CD14-positive monocyte (primary cell): ENCODE data around the gene STRIP1. TPM values are rescaled to one million over a fixed set of nuclear protein-coding genes. Genes with fewer than 3 reads are reported as not detected.

Source experiments
- DNase-seq, 3 donors: peaks; one replicate each; pipeline ENCODE4 v3.0.0-alpha.2; 2011 to 2022
- H2AFZ ChIP-seq: 2 replicates; pipeline ENCODE4 v1.6.0; 2012; ENCODE audit warnings: mild to moderate bottlenecking, low read depth, low read length, inconsistent platforms; ENCODE audit not compliant: insufficient read depth, poor library complexity, severe bottlenecking
- H3K27ac ChIP-seq, 2 donors: 1 replicate in 1 of 2; 2 replicates in 1 of 2; pipeline ENCODE4 v1.5.1; 2012 to 2013; ENCODE audit warnings: low read length in 2 of 2, control low read depth in 1 of 2, inconsistent platforms in 1 of 2, low read depth in 1 of 2, mild to moderate bottlenecking in 1 of 2
- H3K27me3 ChIP-seq, 2 donors: one replicate each; pipeline versions ENCODE4 v1.6.0 to v1.6.1; 2011 to 2013; ENCODE audit warnings: low read length in 2 of 2; ENCODE audit not compliant: control insufficient read depth in 2 of 2, insufficient read depth in 2 of 2
- H3K36me3 ChIP-seq, 2 donors: replicated peaks in 1 of 2; 1 replicate in 1 of 2; 2 replicates in 1 of 2; pipeline versions ENCODE4 v1.5.1 to v1.6.1; 2012 to 2013; ENCODE audit warnings: low read length in 2 of 2, control low read depth in 1 of 2, inconsistent platforms in 1 of 2, mild to moderate bottlenecking in 1 of 2; ENCODE audit not compliant: insufficient read depth in 2 of 2, control insufficient read depth in 1 of 2
- H3K4me1 ChIP-seq, 2 donors: 1 replicate in 1 of 2; 2 replicates in 1 of 2; pipeline versions ENCODE4 v1.5.1 to v1.6.1; 2012 to 2013; ENCODE audit warnings: low read length in 2 of 2, control low read depth in 1 of 2, inconsistent platforms in 1 of 2, mild to moderate bottlenecking in 1 of 2, moderate library complexity in 1 of 2; ENCODE audit not compliant: insufficient read depth in 2 of 2, control insufficient read depth in 1 of 2
- H3K4me2 ChIP-seq: replicated peaks from 2 replicates; pipeline ENCODE3; 2012; ENCODE audit warnings: low read length, moderate library complexity, mild to moderate bottlenecking; ENCODE audit not compliant: poor library complexity, severe bottlenecking; ENCODE audit errors: extremely low read depth
- H3K4me3 ChIP-seq, 3 experiments: fragments of 200-600 bp in 1 of 3; sonication (generic) in 1 of 3; replicated peaks in 1 of 3; 1 replicate in 2 of 3; 2 replicates in 1 of 3; pipeline ENCODE4 v1.5.1; 2011 to 2013; ENCODE audit warnings: low read length in 3 of 3, mild to moderate bottlenecking in 3 of 3, control low read depth in 2 of 3, low read depth in 2 of 3, inconsistent platforms in 1 of 3, moderate library complexity in 1 of 3
- H3K79me2 ChIP-seq: 2 replicates; pipeline ENCODE4 v1.6.0; 2012; ENCODE audit warnings: mild to moderate bottlenecking, control low read depth, inconsistent platforms, low read length, moderate library complexity; ENCODE audit not compliant: insufficient read depth
- H3K9ac ChIP-seq: 2 replicates; pipeline ENCODE4 v1.6.0; 2017; ENCODE audit warnings: low read length, mild to moderate bottlenecking; ENCODE audit not compliant: insufficient read depth, poor library complexity, severe bottlenecking
- H3K9me3 ChIP-seq, 2 donors: replicated peaks in 1 of 2; 1 replicate in 1 of 2; 2 replicates in 1 of 2; pipeline versions ENCODE4 v1.5.1 to v1.6.1; 2012 to 2013; ENCODE audit warnings: low read length in 2 of 2, control low read depth in 1 of 2; ENCODE audit not compliant: control insufficient read depth in 1 of 2, insufficient read depth in 1 of 2
- H4K20me1 ChIP-seq: 2 replicates; pipeline ENCODE4 v1.6.0; 2012; ENCODE audit warnings: mild to moderate bottlenecking, low read length, control low read depth, moderate library complexity; ENCODE audit not compliant: insufficient read depth
- H3K27ac Mint-ChIP-seq, 7 donors: one replicate each; pipeline ENCODE4 v1.8.0; 2020; ENCODE audit warnings: mild to moderate bottlenecking in 7 of 7, mixed read lengths in 7 of 7, moderate library complexity in 6 of 7, inconsistent platforms in 2 of 7
- H3K27me3 Mint-ChIP-seq, 3 donors: one replicate each; pipeline ENCODE4 v1.8.0; 2021 to 2022; ENCODE audit warnings: low read depth in 3 of 3, mild to moderate bottlenecking in 3 of 3, mixed read lengths in 3 of 3, moderate library complexity in 3 of 3, inconsistent platforms in 1 of 3
- H3K36me3 Mint-ChIP-seq, 2 donors: one replicate each; pipeline ENCODE4 v1.8.0; 2020; ENCODE audit warnings: mixed read lengths in 2 of 2, inconsistent platforms in 1 of 2, mild to moderate bottlenecking in 1 of 2
- H3K4me1 Mint-ChIP-seq: one replicate; pipeline ENCODE4 v1.8.0; 2020; ENCODE audit warnings: mild to moderate bottlenecking, mixed read lengths
- H3K4me3 Mint-ChIP-seq, 2 donors: one replicate each; pipeline ENCODE4 v1.8.0; 2020; ENCODE audit warnings: mild to moderate bottlenecking in 2 of 2, mixed read lengths in 2 of 2, moderate library complexity in 1 of 2
- H3K9me3 Mint-ChIP-seq, 7 donors: one replicate each; pipeline ENCODE4 v1.8.0; 2020 to 2022; ENCODE audit warnings: mixed read lengths in 7 of 7, mild to moderate bottlenecking in 6 of 7, moderate library complexity in 6 of 7, inconsistent platforms in 2 of 7
- WGBS: methylation state at CpG from one replicate; pipeline ENCODE4 v1.1.5; 2013; ENCODE audit warnings: missing lambda C conversion rate; ENCODE audit not compliant: insufficient coverage; 5-methylcytosine and 5-hydroxymethylcytosine counted together
- intact Hi-C, 2 donors: fragments of 100-400 bp; cut with micrococcal nuclease; formaldehyde crosslinking; loops; one replicate each; pipeline versions ENCODE4 v1.15.0 to v1.15.1; 2023
- polyA plus RNA-seq, 3 donors: library from polyadenylated mRNA; depleted of rRNA in 1 of 3; unstranded in 2 of 3; stranded (reverse) in 1 of 3; fragments of 300-500 nt in 2 of 3; fragments of >200 nt in 1 of 3; fragmentation: Illumina TruSeq in 2 of 3; gene quantifications; 1 replicate in 2 of 3; 2 replicates in 1 of 3; pipeline ENCODE4 v1.2.3, GENCODE V29; 2012 to 2021
- TF ChIP-seq, protein P1 (sequence below): fragments of 200-600 bp; IDR thresholded peaks from one replicate; pipeline ENCODE4 v1.8.0; 2022; ENCODE audit warnings: antibody characterized with exemption, mild to moderate bottlenecking

Gene STRIP1
- polyA plus RNA-seq, 3 donors: 8.9 to 33.6 (median 11.0) TPM

DNA sequence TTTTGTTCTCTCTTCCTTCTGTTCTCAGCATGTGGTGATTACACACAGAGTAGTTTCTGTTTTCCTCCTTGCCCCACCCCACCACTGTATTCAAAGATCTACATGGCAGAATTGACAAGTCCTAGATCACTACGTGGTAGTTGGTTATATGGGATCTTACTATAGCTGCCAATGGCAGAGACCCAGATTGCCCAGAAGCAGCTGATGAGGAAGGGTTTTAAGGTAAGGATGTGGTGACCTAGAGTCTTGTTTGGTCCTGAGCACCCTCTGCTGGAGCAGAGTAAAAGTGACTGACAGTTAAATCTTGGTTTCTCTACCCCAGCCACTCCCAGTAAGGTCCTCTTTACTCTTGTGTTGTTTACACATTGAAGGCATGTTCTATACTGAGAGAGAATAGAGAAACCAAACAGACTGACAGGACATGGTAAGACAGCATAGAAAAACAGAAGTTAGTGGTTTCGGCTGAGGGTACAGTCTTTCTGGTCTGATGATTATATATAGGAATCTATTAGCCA is 22.8 kb upstream of the STRIP1 start:
- TF ChIP-seq, protein P1, sequence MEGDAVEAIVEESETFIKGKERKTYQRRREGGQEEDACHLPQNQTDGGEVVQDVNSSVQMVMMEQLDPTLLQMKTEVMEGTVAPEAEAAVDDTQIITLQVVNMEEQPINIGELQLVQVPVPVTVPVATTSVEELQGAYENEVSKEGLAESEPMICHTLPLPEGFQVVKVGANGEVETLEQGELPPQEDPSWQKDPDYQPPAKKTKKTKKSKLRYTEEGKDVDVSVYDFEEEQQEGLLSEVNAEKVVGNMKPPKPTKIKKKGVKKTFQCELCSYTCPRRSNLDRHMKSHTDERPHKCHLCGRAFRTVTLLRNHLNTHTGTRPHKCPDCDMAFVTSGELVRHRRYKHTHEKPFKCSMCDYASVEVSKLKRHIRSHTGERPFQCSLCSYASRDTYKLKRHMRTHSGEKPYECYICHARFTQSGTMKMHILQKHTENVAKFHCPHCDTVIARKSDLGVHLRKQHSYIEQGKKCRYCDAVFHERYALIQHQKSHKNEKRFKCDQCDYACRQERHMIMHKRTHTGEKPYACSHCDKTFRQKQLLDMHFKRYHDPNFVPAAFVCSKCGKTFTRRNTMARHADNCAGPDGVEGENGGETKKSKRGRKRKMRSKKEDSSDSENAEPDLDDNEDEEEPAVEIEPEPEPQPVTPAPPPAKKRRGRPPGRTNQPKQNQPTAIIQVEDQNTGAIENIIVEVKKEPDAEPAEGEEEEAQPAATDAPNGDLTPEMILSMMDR: peak; percentile 68
- Histone ChIP-seq H3K4me1 (peaks cover 13 to 20% of the 10 kb centered on the region in 2 donors), H3K36me3 (peaks cover 66 to 92% of the 10 kb centered on the region in 2 donors), H3K79me2 (peaks cover 10% of the 10 kb centered on the region), H3K9me3 (no peaks in the 10 kb centered on the region), H4K20me1 (peaks cover 13% of the 10 kb centered on the region), H3K4me2 (no peak overlapping the region), H3K27ac (peak overlapping the region in 1 of 2 donors; percentile 60), H3K4me3 (no peak overlapping the region), H3K9ac (no peak overlapping the region), H3K27me3 (no peaks in the 10 kb centered on the region), H2AFZ (no peak overlapping the region)
- Mint-ChIP-seq H3K27ac (peak overlapping the region in 6 of 7 donors; percentile 49 to 83 (median 71)), H3K9me3 (no peaks in the 10 kb centered on the region), H3K4me1 (peaks cover 16% of the 10 kb centered on the region), H3K4me3 (no peak overlapping the region), H3K36me3 (peaks cover 67 to 77% of the 10 kb centered on the region in 2 donors), H3K27me3 (no peaks in the 10 kb centered on the region)
- no CpG with 5 or more reads among the region's 2 CpGs for WGBS
- peak; percentile 48 to 70 (median 58) for DNase-seq
- intact Hi-C loops: loop anchor here in 1 of 2 donors (2.0 to 5.0 kb wide), 2 partner anchors 235 to 369 kb away; no protein-coding TSS in a partner anchor

DNA sequence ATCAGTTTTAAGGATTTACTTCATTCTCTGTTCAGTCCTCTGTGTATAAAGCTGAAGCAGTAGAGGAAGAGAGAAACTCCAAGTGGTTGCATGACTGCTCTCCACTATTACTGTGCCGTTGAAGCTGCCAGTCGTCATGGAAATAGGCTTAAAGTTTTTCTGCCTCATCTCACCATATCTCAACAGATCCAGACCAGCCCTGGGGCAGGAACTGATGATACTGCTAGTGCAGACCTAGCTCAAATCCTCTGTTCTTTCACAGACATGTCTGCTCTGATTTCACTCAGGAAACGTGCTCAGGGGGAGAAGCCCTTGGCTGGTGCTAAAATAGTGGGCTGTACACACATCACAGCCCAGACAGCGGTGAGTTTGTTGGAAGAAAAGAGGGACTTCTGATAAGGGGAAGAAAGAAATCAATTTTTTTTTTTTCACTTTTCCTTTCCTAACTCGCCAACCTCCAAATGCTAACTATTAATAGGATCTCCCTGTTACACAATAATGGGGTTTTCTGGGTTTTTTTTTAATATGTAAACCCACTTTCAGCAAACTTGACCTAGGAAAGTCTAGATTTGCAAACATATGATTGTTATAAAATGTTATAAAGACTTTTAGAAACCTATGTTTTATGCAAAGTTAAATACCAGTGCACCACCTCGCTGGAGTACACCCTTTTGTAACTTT is 22.2 kb upstream of the STRIP1 start:
- Histone ChIP-seq H3K4me2 (no peak overlapping the region), H3K9me3 (no peaks in the 10 kb centered on the region), H3K27me3 (no peaks in the 10 kb centered on the region), H3K4me1 (peaks cover 13 to 20% of the 10 kb centered on the region in 2 donors), H3K27ac (peak overlapping the region; percentile 31 to 60), H3K9ac (no peak overlapping the region), H3K36me3 (peaks cover 73 to 92% of the 10 kb centered on the region in 2 donors), H2AFZ (no peak overlapping the region), H3K79me2 (peaks cover 4% of the 10 kb centered on the region), H4K20me1 (peaks cover 6% of the 10 kb centered on the region), H3K4me3 (no peak overlapping the region)
- H3K27ac Mint-ChIP-seq: peak overlapping the region in 6 of 7 donors; percentile 31 to 83 (median 67)
- no CpG with 5 or more reads among the region's 6 CpGs for WGBS
- no peak overlapping the region for H3K4me3 Mint-ChIP-seq
- peak in 1 of 3 donors; percentile 35 for DNase-seq
- no peaks in the 10 kb centered on the region for H3K9me3 Mint-ChIP-seq
- peaks cover 73 to 83% of the 10 kb centered on the region in 2 donors for H3K36me3 Mint-ChIP-seq
- H3K4me1 Mint-ChIP-seq: peaks cover 16% of the 10 kb centered on the region
- no peaks in the 10 kb centered on the region for H3K27me3 Mint-ChIP-seq
- TF ChIP-seq, protein P1: no peak
- intact Hi-C loops: loop anchor here in 1 of 2 donors (5.0 kb wide), 1 partner anchor 370 kb away; no protein-coding TSS in a partner anchor
